SK-N-SH (cell line): ENCODE data around the gene HERC3. TPM values are rescaled to one million over a fixed set of nuclear protein-coding genes. Genes with fewer than 3 reads are reported as not detected.

Experiments
- CTCF ChIA-PET: fragments of 300-600, 350-600 bp; formaldehyde crosslinking; extraction: SDS; loops from one replicate; lab custom pipeline; 2021; lab: Yijun Ruan, JAX
- POLR2A ChIA-PET: fragments of 350-600 bp; sonication (Branson Sonifier 250); formaldehyde crosslinking; extraction: SDS; loops from one replicate; lab custom pipeline; 2020; ENCODE audit warnings: antibody characterized with exemption, inconsistent platforms; lab: Yijun Ruan, JAX
- DNase-seq: peaks from one replicate; pipeline ENCODE4 v3.0.0; 2012
- H2AFZ ChIP-seq: fragments of 200-600 bp; sonication (generic); 2 replicates; pipeline ENCODE4 v1.8.1; 2016; ENCODE audit warnings: antibody characterized with exemption, mild to moderate bottlenecking, low read depth
- H3F3A ChIP-seq: fragments of 200-600 bp; sonication (generic); replicated peaks from 2 replicates; pipeline ENCODE3; 2016; ENCODE audit warnings: antibody characterized with exemption, mild to moderate bottlenecking; ENCODE audit not compliant: insufficient read depth
- H3K27ac ChIP-seq, 2 experiments: fragments of 200-500 bp in 1 of 2; fragments of 200-600 bp in 1 of 2; sonication (Bioruptor generic) in 1 of 2; sonication (generic), shearing (Covaris generic) in 1 of 2; 2 replicates each; pipeline versions ENCODE4 v1.5.1 to v1.6.1; 2014 to 2016; ENCODE audit warnings: low read depth in 2 of 2, inconsistent platforms in 1 of 2, low read length in 1 of 2, mild to moderate bottlenecking in 1 of 2, mixed read lengths in 1 of 2
- H3K27me3 ChIP-seq: fragments of 200-600 bp; sonication (generic), shearing (Covaris generic); 2 replicates; pipeline ENCODE4 v1.6.1; 2016; ENCODE audit warnings: mixed run types; ENCODE audit not compliant: insufficient read depth
- H3K36me3 ChIP-seq, 2 experiments: fragments of 200-500 bp in 1 of 2; fragments of 200-600 bp in 1 of 2; sonication (Bioruptor generic) in 1 of 2; sonication (generic) in 1 of 2; replicated peaks in 1 of 2; 2 replicates each; pipeline versions ENCODE3 to v1.5.1; 2014 to 2016; ENCODE audit warnings: low read length in 1 of 2, mild to moderate bottlenecking in 1 of 2; ENCODE audit not compliant: insufficient read depth in 2 of 2, control insufficient read depth in 1 of 2
- H3K4me1 ChIP-seq, 2 experiments: fragments of 200-500 bp in 1 of 2; fragments of 200-600 bp in 1 of 2; sonication (Bioruptor generic) in 1 of 2; sonication (generic), shearing (Covaris generic) in 1 of 2; 2 replicates each; pipeline versions ENCODE4 v1.5.1 to v1.6.1; 2014 to 2016; ENCODE audit warnings: low read depth in 1 of 2, low read length in 1 of 2, mixed run types in 1 of 2; ENCODE audit not compliant: insufficient read depth in 2 of 2, control insufficient read depth in 1 of 2
- H3K4me2 ChIP-seq: fragments of 200-600 bp; sonication (generic), shearing (Covaris generic); 2 replicates; pipeline ENCODE4 v1.6.1; 2017; ENCODE audit warnings: mixed run types
- H3K4me3 ChIP-seq, 2 experiments: fragments of 200-500 bp in 1 of 2; fragments of 200-600 bp in 1 of 2; sonication (Bioruptor generic) in 1 of 2; sonication (generic), shearing (Covaris generic) in 1 of 2; 2 replicates each; pipeline versions ENCODE4 v1.5.1 to v1.8.1; 2014 to 2016; ENCODE audit warnings: low read depth in 2 of 2, inconsistent platforms in 1 of 2, low read length in 1 of 2, mild to moderate bottlenecking in 1 of 2, mixed read lengths in 1 of 2, moderate library complexity in 1 of 2
- H3K79me2 ChIP-seq: fragments of 200-600 bp; sonication (generic); 2 replicates; pipeline ENCODE4 v1.8.1; 2017; ENCODE audit warnings: mild to moderate bottlenecking; ENCODE audit not compliant: insufficient read depth
- H3K9ac ChIP-seq: fragments of 200-600 bp; sonication (generic); 2 replicates; pipeline ENCODE4 v1.6.1; 2017; ENCODE audit warnings: mixed run types
- H3K9me2 ChIP-seq: fragments of 200-600 bp; sonication (generic); 2 replicates; pipeline ENCODE4 v1.6.1; 2017; ENCODE audit warnings: mixed run types
- H3K9me3 ChIP-seq: fragments of 200-600 bp; sonication (generic); 2 replicates; pipeline ENCODE4 v1.6.1; 2017; ENCODE audit warnings: mixed run types, mild to moderate bottlenecking, moderate library complexity
- H4K20me1 ChIP-seq: fragments of 200-600 bp; sonication (generic); 2 replicates; pipeline ENCODE4 v1.6.1; 2017; ENCODE audit warnings: mild to moderate bottlenecking, mixed run types; ENCODE audit not compliant: insufficient read depth
- CTCF ChIP-seq: fragments of 200-600 bp; sonication (generic); IDR thresholded peaks from 2 replicates; pipeline ENCODE4 v1.6.1; 2017; ENCODE audit warnings: antibody characterized with exemption, mild to moderate bottlenecking, moderate library complexity
- ELF1 ChIP-seq: IDR thresholded peaks from 2 replicates; pipeline ENCODE4 v1.4.0; 2012
- EZH2phosphoT487 ChIP-seq: fragments of 200-600 bp; sonication (generic); IDR thresholded peaks from 2 replicates; pipeline ENCODE4 v1.6.1; 2017; ENCODE audit warnings: low read depth, mixed run types, mild to moderate bottlenecking, antibody characterized with exemption, moderate library complexity, borderline replicate concordance
- FOXJ3 ChIP-seq: sonication (generic); formaldehyde crosslinking; IDR thresholded peaks from 2 replicates; pipeline ENCODE4 v1.5.1; 2020; ENCODE audit warnings: mild to moderate bottlenecking, missing genetic modification reagents
- MEF2A ChIP-seq: IDR thresholded peaks from 2 replicates; pipeline ENCODE4 v1.4.0; 2012; ENCODE audit warnings: low read depth, borderline replicate concordance
- NRF1 ChIP-seq: IDR thresholded peaks from 2 replicates; pipeline ENCODE4 v1.6.1; 2012; ENCODE audit warnings: low read depth, mild to moderate bottlenecking, low read length
- POLR2AphosphoS5 ChIP-seq: IDR thresholded peaks from 2 replicates; pipeline ENCODE4 v1.6.1; 2012; ENCODE audit warnings: low read depth, low read length
- RAD21 ChIP-seq: IDR thresholded peaks from 2 replicates; pipeline ENCODE4 v1.6.1; 2012; ENCODE audit warnings: mild to moderate bottlenecking, low read length
- RFX5 ChIP-seq: IDR thresholded peaks from 2 replicates; pipeline ENCODE4 v1.6.1; 2012; ENCODE audit warnings: mild to moderate bottlenecking, improper control_type of control experiment, low read length
- USF1 ChIP-seq: IDR thresholded peaks from 2 replicates; pipeline ENCODE4 v1.4.0; 2012; ENCODE audit warnings: low read depth, borderline replicate concordance
- USF2 ChIP-seq: fragments of 150-350 bp; IDR thresholded peaks from 2 replicates; pipeline ENCODE4 v1.6.1; 2017; ENCODE audit warnings: antibody characterized with exemption, low read length, low read depth, borderline replicate concordance
- ZBTB33 ChIP-seq: IDR thresholded peaks from 2 replicates; pipeline ENCODE4 v1.4.0; 2012; ENCODE audit warnings: low read depth, borderline replicate concordance
- WGBS: methylation state at CpG from one replicate; pipeline ENCODE4 v1.1.6; 2017; ENCODE audit warnings: low lambda C conversion rate; 5-methylcytosine and 5-hydroxymethylcytosine counted together
- polyA plus RNA-seq, 3 experiments: library from polyadenylated mRNA; depleted of rRNA; stranded (reverse); fragments of >200 nt; gene quantifications; 2 replicates each; pipeline ENCODE4 v1.2.3, GENCODE V29; 2012

Gene HERC3
- polyA plus RNA-seq, 1 of the 3 experiments (the other 2 are of a cell fraction), result 4.6 TPM

GRCh38 chr4:88754796-88755195 is 162.5 kb downstream of the HERC3 start:
- Histone ChIP-seq H3K27me3 (no peaks in the 10 kb centered on the region), H3K9me3 (no peaks in the 10 kb centered on the region), H4K20me1 (no peaks in the 10 kb centered on the region), H3K27ac (no peak overlapping the region), H3K9me2 (no peaks in the 10 kb centered on the region), H3K9ac (no peak overlapping the region), H3K4me2 (no peak overlapping the region), H3F3A (no peaks in the 10 kb centered on the region), H3K4me1 (peaks cover 0 to 14% of the 10 kb centered on the region in 2 experiments; a peak in 2 of 4 replicates), H2AFZ (no peak overlapping the region), H3K36me3 (no peaks in the 10 kb centered on the region), H3K4me3 (no peak overlapping the region), H3K79me2 (no peaks in the 10 kb centered on the region)
- CTCF ChIA-PET, result interaction anchor here (1.0 to 1.1 kb wide), 2 partner anchors 18 to 64 kb away, joined by 3 to 4 read pairs; no protein-coding TSS in a partner anchor
- WGBS, result 93% methylated on average over 3 of the region's 3 CpGs
- DNase-seq, result no peak
- TF ChIP-seq USF2 (no peak), EZH2phosphoT487 (no peak), MEF2A (no peak), RFX5 (no peak), ELF1 (no peak), ZBTB33 (no peak), RAD21 (no peak), NRF1 (no peak), USF1 (no peak), FOXJ3 (no peak)
- POLR2A ChIA-PET, result no interaction called here

- H3K4me1 ChIP-seq, result peaks cover 0 to 15% of the 10 kb centered on the region in 2 experiments; a peak in 2 of 4 replicates
- no peak overlapping the region for H2AFZ ChIP-seq
- no peak for DNase-seq
- WGBS, result 96% methylated on average over 1 of the region's 1 CpG
- POLR2A ChIA-PET, result no interaction called here
- H3K27ac ChIP-seq, result no peak overlapping the region
- TF ChIP-seq POLR2AphosphoS5 (no peak), USF2 (no peak), CTCF (no peak)
- H3K9me3 ChIP-seq, result no peaks in the 10 kb centered on the region
- no peak overlapping the region for H3K9ac ChIP-seq
- no peaks in the 10 kb centered on the region for H3K27me3 ChIP-seq
- no peaks in the 10 kb centered on the region for H3K79me2 ChIP-seq
- no peak overlapping the region for H3K4me2 ChIP-seq
- H4K20me1 ChIP-seq, result no peaks in the 10 kb centered on the region
- CTCF ChIA-PET, result no interaction called here
- no peak overlapping the region for H3K4me3 ChIP-seq
- H3F3A ChIP-seq, result no peaks in the 10 kb centered on the region
- no peaks in the 10 kb centered on the region for H3K9me2 ChIP-seq
- H3K36me3 ChIP-seq, result no peaks in the 10 kb centered on the region
These were observed 163.2 kb downstream of the HERC3 start for GRCh38 chr4:88755454-88755853.
